PC-3 (cell line): ENCODE data around the gene AP5Z1. TPM values are rescaled to one million over a fixed set of nuclear protein-coding genes. Genes with fewer than 3 reads are reported as not detected.
A peak's percentile ranks its signal among the peaks of the same experiment; 100 is the strongest.

Source experiments
- ATAC-seq: fragments of 200-7000 bp; cut with Tn5 transposase; 2 replicates; pipeline ENCODE4 v1.9.1; 2020; ENCODE audit warnings: mild to moderate bottlenecking, moderate library complexity
- BruUV-seq: library from RNA; stranded (reverse); fragments of 400-500 nt; replicated peaks from 2 replicates; lab custom pipeline; 2021; lab: Mats Ljungman, UMichigan
- CTCF ChIA-PET: fragments of 300-600 bp; sonication (Branson Sonifier 250); formaldehyde crosslinking; loops from one replicate; lab custom pipeline; 2022; ENCODE audit warnings: antibody characterized with exemption; lab: Charles Lee
- POLR2A ChIA-PET: fragments of 300-600 bp; sonication (Branson Sonifier 250); formaldehyde crosslinking; loops from one replicate; lab custom pipeline; 2022; ENCODE audit warnings: antibody characterized with exemption; ENCODE audit not compliant: unreplicated experiment; lab: Charles Lee
- DNase-seq: peaks from one replicate; pipeline ENCODE4 v3.0.0-alpha.2; 2015
- H2AFZ ChIP-seq: fragments of 300-600 bp; sonication (generic); 2 replicates; pipeline ENCODE4 v1.6.0; 2016; ENCODE audit warnings: antibody characterized with exemption, low read length
- H3F3A ChIP-seq: fragments of 300-600 bp; sonication (generic); one replicate; pipeline ENCODE4 v1.6.0; 2017; ENCODE audit warnings: antibody characterized with exemption, low read length, control low read depth, mild to moderate bottlenecking; ENCODE audit not compliant: unreplicated experiment
- H3K27ac ChIP-seq: fragments of 300-600 bp; sonication (generic); 2 replicates; pipeline ENCODE4 v1.5.1; 2016; ENCODE audit warnings: mild to moderate bottlenecking, low read length
- H3K27me3 ChIP-seq: fragments of 300-600 bp; sonication (generic); 2 replicates; pipeline ENCODE4 v1.6.1; 2016; ENCODE audit warnings: low read length, mixed read lengths
- H3K36me3 ChIP-seq: fragments of 300-600 bp; sonication (generic); 2 replicates; pipeline ENCODE4 v1.6.1; 2016; ENCODE audit warnings: low read depth, mixed run types, low read length, mixed read lengths
- H3K4me1 ChIP-seq: fragments of 300-600 bp; sonication (generic); 2 replicates; pipeline ENCODE4 v1.5.1; 2016; ENCODE audit warnings: low read length; ENCODE audit not compliant: insufficient read depth
- H3K4me2 ChIP-seq: fragments of 300-600 bp; sonication (generic); 2 replicates; pipeline ENCODE4 v1.6.0; 2016; ENCODE audit warnings: low read length
- H3K4me3 ChIP-seq: fragments of 300-600 bp; sonication (generic); 2 replicates; pipeline ENCODE4 v1.5.1; 2016; ENCODE audit warnings: mild to moderate bottlenecking, low read length, mixed read lengths
- H3K79me2 ChIP-seq: fragments of 300-600 bp; sonication (generic); 2 replicates; pipeline ENCODE4 v1.6.1; 2017; ENCODE audit warnings: low read length, mixed read lengths
- H3K9ac ChIP-seq: fragments of 300-600 bp; sonication (generic); 2 replicates; pipeline ENCODE4 v1.6.0; 2016; ENCODE audit warnings: mild to moderate bottlenecking, low read length
- H3K9me2 ChIP-seq: fragments of 300-600 bp; sonication (generic); replicated peaks from 2 replicates; pipeline ENCODE4 v1.6.1; 2016; ENCODE audit warnings: mixed run types, low read length, mixed read lengths
- H3K9me3 ChIP-seq: fragments of 300-600 bp; sonication (generic); 2 replicates; pipeline ENCODE4 v1.6.1; 2016; ENCODE audit warnings: low read length, mixed read lengths
- H4K20me1 ChIP-seq: fragments of 300-600 bp; sonication (generic); 2 replicates; pipeline ENCODE4 v1.6.1; 2016; ENCODE audit warnings: low read length, mixed read lengths
- CTCF ChIP-seq: fragments of 300-600 bp; sonication (generic); conservative IDR thresholded peaks from 2 replicates; pipeline ENCODE4 v1.5.1; 2017; ENCODE audit warnings: antibody characterized with exemption, low read depth, mild to moderate bottlenecking, low read length
- EZH2 ChIP-seq: fragments of 300-600 bp; sonication (generic); IDR thresholded peaks from one replicate; pipeline ENCODE4 v1.6.1; 2017; ENCODE audit warnings: antibody characterized with exemption, mild to moderate bottlenecking, low read length; ENCODE audit not compliant: unreplicated experiment
- EZH2phosphoT487 ChIP-seq: fragments of 300-600 bp; sonication (generic); IDR thresholded peaks from 2 replicates; pipeline ENCODE4 v1.6.1; 2018; ENCODE audit warnings: mild to moderate bottlenecking, antibody characterized with exemption, low read length, borderline replicate concordance
- intact Hi-C: fragments of 100-400 bp; cut with micrococcal nuclease; formaldehyde crosslinking; loops from 2 replicates; pipeline ENCODE4 v1.9.0; 2023
- total RNA-seq: library from RNA; depleted of rRNA; stranded (reverse); fragments of >200 nt; gene quantifications from 2 replicates; pipeline ENCODE4 v1.2.3, GENCODE V29; 2014

The AP5Z1 gene
- total RNA-seq, 1 experiment from 2014 or later, result 36.6 TPM

GRCh38 chr7:4745971-4746919 lies 29.2 kb upstream of the AP5Z1 start:
- TF ChIP-seq EZH2, result no peak
- no peak for TF ChIP-seq EZH2phosphoT487
- TF ChIP-seq CTCF, result no peak
- Histone ChIP-seq H3K9me3 (no peaks in the 10 kb centered on the region), H3K27me3 (no peaks in the 10 kb centered on the region), H3K27ac (peak overlapping the region; percentile 94), H3K79me2 (peaks cover 42% of the 10 kb centered on the region), H3K4me1 (peaks cover 27% of the 10 kb centered on the region), H3K9me2 (no peaks in the 10 kb centered on the region), H4K20me1 (no peaks in the 10 kb centered on the region), H3K4me2 (peak overlapping the region; percentile 95), H3F3A (peaks cover 5% of the 10 kb centered on the region), H3K4me3 (peak overlapping the region; percentile 66), H2AFZ (peak overlapping the region; percentile 50; the same call in 1 of the 2 replicates), H3K36me3 (0 out of 2 replicates have a peak, but pooled peaks cover 4% of the 10 kb centered on the region), H3K9ac (peak overlapping the region; percentile 88)
- ATAC-seq, result no peak
- DNase-seq, result peak; percentile 45
- BruUV-seq, result TSS peak; percentile 86
- CTCF ChIA-PET, result interaction anchor here (0.6 to 0.7 kb wide), 2 partner anchors 61 to 104 kb away, joined by 3 to 8 read pairs; no protein-coding TSS in a partner anchor
- POLR2A ChIA-PET, result no interaction called here
- intact Hi-C loops, result loop anchor here (1.0 kb wide), 4 partner anchors 21 to 105 kb away; no protein-coding TSS in a partner anchor

GRCh38 chr7:4747013-4747412 lies 28.4 kb upstream of the AP5Z1 start:
- ChIA-PET CTCF (interaction anchor here (0.7 kb wide), 1 partner anchor 105 kb away, joined by 3 read pairs; no protein-coding TSS in a partner anchor), POLR2A (no interaction called here)
- 0 out of 2 replicates have a peak, but pooled peaks cover under 1% of the 10 kb centered on the region for H3K36me3 ChIP-seq
- H2AFZ ChIP-seq, result no peak overlapping the region
- no peaks in the 10 kb centered on the region for H3K27me3 ChIP-seq
- H3K79me2 ChIP-seq, result peaks cover 42% of the 10 kb centered on the region
- no peak for DNase-seq
- no TSS peak for BruUV-seq
- no peaks in the 10 kb centered on the region for H3K9me3 ChIP-seq
- H3K9me2 ChIP-seq, result no peaks in the 10 kb centered on the region
- TF ChIP-seq EZH2phosphoT487 (no peak), CTCF (no peak), EZH2 (no peak)
- no peaks in the 10 kb centered on the region for H4K20me1 ChIP-seq
- H3K9ac ChIP-seq, result no peak overlapping the region
- no peak overlapping the region for H3K4me3 ChIP-seq
- H3K4me2 ChIP-seq, result no peak overlapping the region
- peaks cover 27% of the 10 kb centered on the region for H3K4me1 ChIP-seq
- H3K27ac ChIP-seq, result peak overlapping the region; percentile 94; the same call in 1 of the 2 replicates
- intact Hi-C loops, result no loop called here
- H3F3A ChIP-seq, result peaks cover 5% of the 10 kb centered on the region
- ATAC-seq, result no peak
